Inferior parietal cortex (tissue), 1 donor: ENCODE results near the gene ACTL6A.
"Not testable (repeated sequence)": the region's sequence is repeated elsewhere in the genome, so short reads cannot be mapped to it uniquely, and the experiment has no call there.

Experiments used
- DNase-seq: peaks from one replicate; pipeline ENCODE4 v3.0.0-alpha.2; 2016; ENCODE audit errors: extremely low spot score

ACTL6A gene

GRCh38 chr3:179562591-179563270 is at the start of gene ACTL6A:
TSS of gene ACTL6A (plus strand) at chr3:179562926. CDS start at chr3:179563093, 167 bp downstream.
- peak; percentile 99 for DNase-seq

GRCh38 chr3:179513862-179514261 is 48.9 kb upstream of the ACTL6A start:
- no peak for DNase-seq

GRCh38 chr3:179516461-179517251 is 46.1 kb upstream of the ACTL6A start:
- not testable (repeated sequence) for DNase-seq

- no peak for DNase-seq
These were observed 36.2 kb upstream of the ACTL6A start for GRCh38 chr3:179526482-179526881.

- no peak for DNase-seq
These were observed 35.7 kb upstream of the ACTL6A start for GRCh38 chr3:179526989-179527391.

GRCh38 chr3:179528772-179529171 is 34.0 kb upstream of the ACTL6A start:
- no peak for DNase-seq

GRCh38 chr3:179531576-179531975 is 31.1 kb upstream of the ACTL6A start:
- no peak for DNase-seq

GRCh38 chr3:179533274-179533673 is 29.5 kb upstream of the ACTL6A start:
- no peak for DNase-seq

- no peak for DNase-seq
These were observed 26.5 kb upstream of the ACTL6A start for GRCh38 chr3:179536256-179536655.

- DNase-seq, result no peak
These were observed 21.6 kb upstream of the ACTL6A start for GRCh38 chr3:179541094-179541493.

GRCh38 chr3:179541596-179541995 is 21.1 kb upstream of the ACTL6A start:
- no peak for DNase-seq

- no peak for DNase-seq
These were observed 20.4 kb upstream of the ACTL6A start for GRCh38 chr3:179542375-179542774.

- DNase-seq, result no peak
These were observed 17.6 kb upstream of the ACTL6A start for GRCh38 chr3:179544981-179545645.

- DNase-seq, result no peak
These were observed 15.9 kb upstream of the ACTL6A start for GRCh38 chr3:179546814-179547241.

- no peak for DNase-seq
These were observed 11.2 kb upstream of the ACTL6A start for GRCh38 chr3:179551349-179552105.

- DNase-seq, result peak; percentile 80
These were observed 3.9 kb upstream of the ACTL6A start for GRCh38 chr3:179558742-179559364.

GRCh38 chr3:179560791-179561190 is 1.9 kb upstream of the ACTL6A start:
- no peak for DNase-seq

- DNase-seq, result peak; percentile 24
These were observed 601 bp downstream of the ACTL6A start for GRCh38 chr3:179563271-179563783.

- DNase-seq, result no peak
These were observed 2.8 kb downstream of the ACTL6A start for GRCh38 chr3:179565496-179565895.

- DNase-seq, result no peak
These were observed 18.3 kb downstream of the ACTL6A start for GRCh38 chr3:179580992-179581391.

- no peak for DNase-seq
These were observed 26.4 kb downstream of the ACTL6A start for GRCh38 chr3:179589143-179589542.
